Brain microvascular endothelial cell (primary cell): ENCODE data around the gene DOCK4.
"Not testable (repeated sequence)": the region's sequence is repeated elsewhere in the genome, so short reads cannot be mapped to it uniquely, and the experiment has no call there.

Experiments used
- DNase-seq: peaks from one replicate; pipeline ENCODE4 v3.0.0-alpha.2; 2020
- H3K27ac ChIP-seq: fragments of 250-450 bp; sonication (Bioruptor Pico); 2 replicates; pipeline ENCODE4 v1.5.1; 2020; ENCODE audit warnings: mild to moderate bottlenecking, moderate library complexity
- H3K27me3 ChIP-seq: fragments of 250-450 bp; sonication (Bioruptor Pico); replicated peaks from 2 replicates; pipeline ENCODE4 v1.5.1; 2020; ENCODE audit warnings: mild to moderate bottlenecking
- H3K36me3 ChIP-seq: fragments of 250-450 bp; sonication (Bioruptor Pico); replicated peaks from 2 replicates; pipeline ENCODE4 v1.5.1; 2020; ENCODE audit warnings: mild to moderate bottlenecking
- H3K4me3 ChIP-seq: 2 replicates; pipeline ENCODE4 v1.5.1; 2011; ENCODE audit warnings: low read depth, mild to moderate bottlenecking, control low read depth, low read length, moderate library complexity
- in situ Hi-C: cut with HindIII; loops from 2 replicates; pipeline ENCODE4 v1.10.0; 2017; ENCODE audit warnings: low sequenced_read_pairs, low pct_ligation_motif_present
- TF ChIP-seq, protein P1 (sequence below): IDR thresholded peaks from 2 replicates; pipeline ENCODE4 v1.5.1; 2011; ENCODE audit warnings: low read depth, mild to moderate bottlenecking, moderate library complexity, low read length, control low read depth, inconsistent platforms; ENCODE audit errors: missing control alignments

DOCK4 gene

GRCh38 chr7:111910656-111911055, 295.5 kb downstream of the DOCK4 start:
- TF ChIP-seq, protein P1, sequence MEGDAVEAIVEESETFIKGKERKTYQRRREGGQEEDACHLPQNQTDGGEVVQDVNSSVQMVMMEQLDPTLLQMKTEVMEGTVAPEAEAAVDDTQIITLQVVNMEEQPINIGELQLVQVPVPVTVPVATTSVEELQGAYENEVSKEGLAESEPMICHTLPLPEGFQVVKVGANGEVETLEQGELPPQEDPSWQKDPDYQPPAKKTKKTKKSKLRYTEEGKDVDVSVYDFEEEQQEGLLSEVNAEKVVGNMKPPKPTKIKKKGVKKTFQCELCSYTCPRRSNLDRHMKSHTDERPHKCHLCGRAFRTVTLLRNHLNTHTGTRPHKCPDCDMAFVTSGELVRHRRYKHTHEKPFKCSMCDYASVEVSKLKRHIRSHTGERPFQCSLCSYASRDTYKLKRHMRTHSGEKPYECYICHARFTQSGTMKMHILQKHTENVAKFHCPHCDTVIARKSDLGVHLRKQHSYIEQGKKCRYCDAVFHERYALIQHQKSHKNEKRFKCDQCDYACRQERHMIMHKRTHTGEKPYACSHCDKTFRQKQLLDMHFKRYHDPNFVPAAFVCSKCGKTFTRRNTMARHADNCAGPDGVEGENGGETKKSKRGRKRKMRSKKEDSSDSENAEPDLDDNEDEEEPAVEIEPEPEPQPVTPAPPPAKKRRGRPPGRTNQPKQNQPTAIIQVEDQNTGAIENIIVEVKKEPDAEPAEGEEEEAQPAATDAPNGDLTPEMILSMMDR: no peak
- in situ Hi-C loops: no loop called here
- Histone ChIP-seq H3K27me3 (no peaks in the 10 kb centered on the region), H3K4me3 (no peak overlapping the region), H3K36me3 (peaks cover 2% of the 10 kb centered on the region), H3K27ac (no peak overlapping the region)
- DNase-seq: no peak

DNA sequence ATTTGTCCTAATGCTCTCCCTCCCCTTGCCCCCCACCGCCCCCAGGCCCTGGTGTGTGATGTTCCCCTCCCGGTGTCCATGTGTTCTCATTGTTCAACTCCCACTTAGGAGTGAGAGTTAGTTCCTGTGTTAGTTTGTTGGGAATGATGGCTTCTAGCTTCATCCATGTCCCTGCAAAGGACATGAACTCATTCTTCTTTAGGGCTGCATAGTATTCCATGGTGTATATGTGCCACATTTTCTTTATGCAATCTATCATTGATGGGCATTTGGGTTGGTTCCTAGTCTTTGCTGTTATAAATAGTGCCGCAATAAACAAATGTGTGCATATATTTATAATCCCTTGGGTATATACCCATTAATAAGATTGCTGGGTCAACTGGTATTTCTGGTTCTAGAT, 297.5 kb downstream of the DOCK4 start:
- DNase-seq, H3K36me3 ChIP-seq, in situ Hi-C loops, H3K27ac ChIP-seq, H3K4me3 ChIP-seq, H3K27me3 ChIP-seq: not testable (repeated sequence)

GRCh38 chr7:111903797-111904196, 302.4 kb downstream of the DOCK4 start:
- TF ChIP-seq, protein P1: no peak
- Histone ChIP-seq H3K27me3 (no peaks in the 10 kb centered on the region), H3K4me3 (no peak overlapping the region), H3K27ac (no peak overlapping the region), H3K36me3 (peaks cover 6% of the 10 kb centered on the region)
- in situ Hi-C loops: no loop called here
- DNase-seq: no peak

- DNase-seq: no peak
- Histone ChIP-seq H3K27ac (no peak overlapping the region), H3K27me3 (no peaks in the 10 kb centered on the region), H3K4me3 (no peak overlapping the region), H3K36me3 (peaks cover 6% of the 10 kb centered on the region)
- in situ Hi-C loops: no loop called here
- TF ChIP-seq, protein P1: no peak
These were observed 303.2 kb downstream of the DOCK4 start for GRCh38 chr7:111903016-111903415.

- TF ChIP-seq, protein P1: no peak
These were observed 305.9 kb downstream of the DOCK4 start for GRCh38 chr7:111900283-111900682.

GRCh38 chr7:111895049-111895448, 311.1 kb downstream of the DOCK4 start:
- Histone ChIP-seq H3K27ac (no peak overlapping the region), H3K36me3 (no peaks in the 10 kb centered on the region), H3K27me3 (no peaks in the 10 kb centered on the region), H3K4me3 (no peak overlapping the region)
- DNase-seq: no peak
- in situ Hi-C loops: no loop called here
- TF ChIP-seq, protein P1: no peak

More at GRCh38 chr7:111900283-111900682, 305.9 kb downstream of the DOCK4 start:
- H3K4me3 ChIP-seq: no peak overlapping the region
- in situ Hi-C loops: no loop called here
- no peaks in the 10 kb centered on the region for H3K27me3 ChIP-seq
- no peak overlapping the region for H3K27ac ChIP-seq
- peaks cover 2% of the 10 kb centered on the region for H3K36me3 ChIP-seq
- DNase-seq: no peak
